Retinal pigment epithelial cell (primary cell): Measurements from ENCODE around the gene EPO.
A peak's percentile ranks its signal among the peaks of the same experiment; 100 is the strongest.
"Not testable (repeated sequence)": the region's sequence is repeated elsewhere in the genome, so short reads cannot be mapped to it uniquely, and the experiment has no call there.

Source experiments
- DNase-seq: peaks from one replicate; pipeline ENCODE4 v3.0.0-alpha.2; 2010; ENCODE audit warnings: low read depth
- H3K4me3 ChIP-seq: 2 replicates; pipeline ENCODE4 v1.5.1; 2011; ENCODE audit warnings: mild to moderate bottlenecking, low read length, control low read depth, moderate library complexity
- TF ChIP-seq, protein P1 (sequence below): conservative IDR thresholded peaks from 2 replicates; pipeline ENCODE4 v1.5.1; 2011; ENCODE audit warnings: low read depth, low read length, control low read depth, inconsistent platforms

Gene EPO

GRCh38 chr7:100722480-100723212 lies 2.4 kb downstream of the EPO start:
- DNase-seq: no peak
- H3K4me3 ChIP-seq: no peak overlapping the region
- TF ChIP-seq, protein P1, sequence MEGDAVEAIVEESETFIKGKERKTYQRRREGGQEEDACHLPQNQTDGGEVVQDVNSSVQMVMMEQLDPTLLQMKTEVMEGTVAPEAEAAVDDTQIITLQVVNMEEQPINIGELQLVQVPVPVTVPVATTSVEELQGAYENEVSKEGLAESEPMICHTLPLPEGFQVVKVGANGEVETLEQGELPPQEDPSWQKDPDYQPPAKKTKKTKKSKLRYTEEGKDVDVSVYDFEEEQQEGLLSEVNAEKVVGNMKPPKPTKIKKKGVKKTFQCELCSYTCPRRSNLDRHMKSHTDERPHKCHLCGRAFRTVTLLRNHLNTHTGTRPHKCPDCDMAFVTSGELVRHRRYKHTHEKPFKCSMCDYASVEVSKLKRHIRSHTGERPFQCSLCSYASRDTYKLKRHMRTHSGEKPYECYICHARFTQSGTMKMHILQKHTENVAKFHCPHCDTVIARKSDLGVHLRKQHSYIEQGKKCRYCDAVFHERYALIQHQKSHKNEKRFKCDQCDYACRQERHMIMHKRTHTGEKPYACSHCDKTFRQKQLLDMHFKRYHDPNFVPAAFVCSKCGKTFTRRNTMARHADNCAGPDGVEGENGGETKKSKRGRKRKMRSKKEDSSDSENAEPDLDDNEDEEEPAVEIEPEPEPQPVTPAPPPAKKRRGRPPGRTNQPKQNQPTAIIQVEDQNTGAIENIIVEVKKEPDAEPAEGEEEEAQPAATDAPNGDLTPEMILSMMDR: no peak

DNA sequence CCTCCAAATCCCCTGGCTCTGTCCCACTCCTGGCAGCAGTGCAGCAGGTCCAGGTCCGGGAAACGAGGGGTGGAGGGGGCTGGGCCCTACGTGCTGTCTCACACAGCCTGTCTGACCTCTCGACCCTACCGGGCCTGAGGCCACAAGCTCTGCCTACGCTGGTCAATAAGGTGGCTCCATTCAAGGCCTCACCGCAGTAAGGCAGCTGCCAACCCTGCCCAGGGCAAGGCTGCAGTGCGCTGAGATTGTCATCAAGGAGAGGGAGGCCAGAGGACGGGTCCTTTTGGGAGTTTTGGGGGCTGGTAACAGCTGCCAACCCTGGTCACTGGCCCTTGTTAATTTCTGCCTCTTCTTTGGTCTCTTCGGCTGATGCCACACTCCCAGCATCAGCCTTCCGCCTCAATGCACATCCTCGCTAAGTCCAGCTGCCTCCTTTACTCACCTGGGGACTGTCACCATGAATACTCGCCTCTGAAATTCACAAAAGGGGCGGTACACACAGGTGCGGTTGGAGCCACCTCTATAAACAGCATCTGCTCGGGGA lies 3.5 kb downstream of the EPO start:
- no peak overlapping the region for H3K4me3 ChIP-seq
- DNase-seq: no peak
- TF ChIP-seq, protein P1: no peak

DNA sequence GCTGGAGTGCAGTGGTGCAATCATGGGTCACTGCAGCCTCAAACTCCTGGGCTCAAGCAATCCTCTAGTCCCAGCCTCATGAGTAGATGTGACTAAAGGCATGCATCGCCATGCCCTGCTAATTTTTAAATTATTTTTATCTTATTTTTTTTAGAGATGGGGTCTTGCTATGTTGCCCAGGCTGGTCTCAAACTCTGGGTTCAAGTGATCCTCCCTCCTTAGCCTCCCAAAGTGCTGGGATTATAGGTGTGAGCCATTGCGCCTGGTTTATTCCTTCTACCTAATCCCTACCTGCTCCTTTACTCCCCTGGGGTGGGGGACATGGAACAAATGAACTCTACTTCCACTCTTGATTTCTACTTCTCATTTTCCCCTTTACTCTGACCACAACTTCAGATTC lies 4.1 kb downstream of the EPO start:
- not testable (repeated sequence) for DNase-seq

DNA sequence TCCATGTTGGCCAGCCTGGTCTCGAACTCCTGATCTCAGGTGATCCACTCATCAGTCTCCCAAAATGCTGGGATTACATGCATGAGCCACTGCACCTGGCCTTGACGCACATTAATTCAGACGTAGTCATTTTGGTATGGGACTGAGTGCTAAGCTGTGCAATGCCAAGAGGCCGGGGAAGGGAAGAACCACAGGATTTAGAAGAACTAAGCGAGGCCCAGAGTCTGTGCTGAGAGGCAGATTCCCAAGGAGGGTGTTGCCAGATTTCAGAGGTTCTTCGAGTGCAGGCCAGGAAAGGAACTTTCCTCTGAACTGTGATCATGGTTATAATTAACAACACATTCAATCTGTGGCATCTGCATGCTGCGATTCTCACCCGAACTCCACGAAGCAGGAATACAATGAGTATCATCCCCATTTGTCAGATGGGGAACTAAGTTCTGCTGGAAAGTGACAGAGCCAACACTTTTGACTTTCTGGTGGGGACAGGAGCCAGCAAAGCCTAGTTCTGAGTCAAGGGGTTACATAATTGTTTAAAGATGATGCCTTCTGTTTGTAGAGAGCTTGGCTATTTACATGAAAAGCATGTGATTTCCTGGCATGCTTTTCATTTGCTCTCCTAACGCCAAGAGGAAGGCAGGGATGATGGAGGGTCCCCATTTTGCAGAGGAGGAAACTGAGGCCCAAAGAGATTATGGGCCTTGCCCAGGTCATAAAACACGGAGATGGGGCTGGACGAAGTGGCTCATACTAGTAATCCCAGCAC lies 6.9 kb downstream of the EPO start:
- DNase-seq: peak; percentile 82
- TF ChIP-seq, protein P1: no peak
- no peak overlapping the region for H3K4me3 ChIP-seq

More for the DNA sequence above, 4.1 kb downstream of the EPO start:
- not testable (repeated sequence) for H3K4me3 ChIP-seq

DNA sequence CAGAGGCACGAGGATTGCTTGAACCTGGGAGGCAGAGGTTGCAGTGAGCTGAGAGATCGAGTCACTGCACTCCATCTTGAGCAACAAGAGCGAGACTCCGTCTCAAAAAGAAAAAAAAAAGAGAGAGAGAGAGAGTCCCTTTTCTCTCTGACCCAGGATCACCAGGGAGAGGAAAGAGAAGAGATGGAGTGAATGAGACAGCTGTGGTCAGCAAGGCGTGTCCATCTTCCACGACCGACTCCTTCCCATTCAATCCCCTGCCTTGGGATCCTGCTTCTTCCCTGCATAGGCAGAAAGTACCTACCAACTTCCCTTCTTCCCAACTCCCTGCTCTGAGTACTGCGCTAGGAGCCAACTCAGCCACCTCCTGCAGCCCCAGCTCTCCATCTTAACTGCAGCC lies 7.9 kb downstream of the EPO start:
- TF ChIP-seq, protein P1: no peak
- no peak for DNase-seq
- no peak overlapping the region for H3K4me3 ChIP-seq

DNA sequence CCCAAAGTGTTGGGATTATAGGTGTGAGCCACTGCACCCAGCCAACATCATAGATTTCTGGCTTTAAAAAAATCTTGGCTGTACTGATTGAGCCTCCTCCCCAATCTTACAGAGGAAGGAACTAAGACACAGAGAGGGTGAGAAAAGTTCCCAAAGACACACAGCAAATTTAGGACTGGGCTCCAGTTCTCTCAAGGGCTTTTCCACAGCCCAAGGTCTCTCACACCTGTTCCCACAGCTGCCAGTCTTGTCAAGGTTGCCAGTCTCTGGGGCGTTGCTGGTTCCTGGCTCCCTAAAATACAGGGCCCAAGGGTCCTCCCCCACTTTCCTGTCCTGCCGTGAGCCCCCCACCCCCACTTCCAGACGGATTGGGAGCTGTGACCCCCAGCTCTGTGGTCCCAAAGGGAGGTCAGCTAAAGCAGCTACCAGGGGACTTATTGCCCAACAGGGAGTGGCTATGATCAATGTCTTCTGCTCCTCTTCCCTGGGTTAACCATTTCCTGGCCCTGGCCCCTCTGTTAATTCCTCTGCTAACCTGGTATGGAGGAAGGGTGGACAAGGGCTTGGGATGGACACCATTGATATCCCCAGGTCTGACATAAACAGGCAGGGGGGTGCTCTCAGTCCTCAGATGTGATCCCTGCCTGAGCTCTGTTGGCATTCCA lies 10.0 kb downstream of the EPO start:
- no peak for DNase-seq
- H3K4me3 ChIP-seq: no peak overlapping the region
- TF ChIP-seq, protein P1: no peak

DNA sequence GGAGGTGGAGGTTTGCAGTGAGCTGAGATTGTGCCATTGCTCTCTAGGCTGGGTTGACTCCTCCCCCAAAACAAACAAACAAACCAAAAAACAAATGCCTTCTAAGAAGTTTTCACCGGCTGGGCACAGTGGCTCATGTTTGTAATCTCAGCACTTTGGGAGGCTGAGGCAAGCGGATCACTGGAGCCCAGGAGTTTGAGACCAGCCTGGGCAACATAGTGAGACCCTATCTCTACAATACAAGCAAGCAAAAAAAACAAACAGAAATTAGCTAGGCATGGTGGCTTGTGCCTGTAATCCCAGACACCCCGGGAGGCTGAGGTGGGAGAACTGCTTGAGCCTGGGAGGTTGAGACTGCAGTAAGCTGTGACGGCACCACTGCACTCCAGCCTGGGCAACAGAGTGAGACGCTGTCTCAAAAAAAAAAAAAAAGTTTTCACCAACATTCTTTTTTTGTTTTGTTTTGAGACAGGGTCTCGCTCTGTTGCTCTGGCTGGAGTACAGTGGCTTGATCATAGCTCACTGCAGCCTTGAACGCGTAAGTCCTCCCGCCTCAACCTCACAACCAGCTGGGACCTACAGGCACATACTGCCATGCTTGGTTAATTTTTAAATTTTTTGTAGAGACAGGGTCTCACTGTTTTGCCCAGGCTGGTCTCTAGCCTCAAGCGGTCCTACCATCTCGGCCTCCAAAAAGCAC lies 11.8 kb downstream of the EPO start:
- TF ChIP-seq, protein P1: no peak
- H3K4me3 ChIP-seq: no peak overlapping the region
- no peak for DNase-seq
